DOHH2 (cell line): Measurements from ENCODE around the gene USPL1.

Experiments
- H3F3A ChIP-seq: fragments of 200-600 bp; sonication (generic), shearing (Covaris generic); 2 replicates; pipeline ENCODE4 v1.6.0; 2016; ENCODE audit warnings: antibody characterized with exemption, mild to moderate bottlenecking; ENCODE audit not compliant: control insufficient read depth, insufficient read depth
- H3K27ac ChIP-seq: fragments of 200-600 bp; sonication (generic); 2 replicates; pipeline ENCODE4 v1.5.1; 2014; ENCODE audit warnings: low read depth, mild to moderate bottlenecking, low read length, moderate library complexity
- H3K27me3 ChIP-seq: fragments of 200-600 bp; sonication (generic); 2 replicates; pipeline ENCODE4 v1.6.1; 2014; ENCODE audit warnings: mild to moderate bottlenecking, low read length, mixed read lengths; ENCODE audit not compliant: control insufficient read depth
- H3K36me3 ChIP-seq: fragments of 200-600 bp; sonication (generic); 2 replicates; pipeline ENCODE4 v1.6.1; 2014; ENCODE audit warnings: mild to moderate bottlenecking, low read length, moderate library complexity, mixed read lengths; ENCODE audit not compliant: control insufficient read depth
- H3K4me1 ChIP-seq: fragments of 200-600 bp; sonication (generic); 2 replicates; pipeline ENCODE4 v1.6.1; 2014; ENCODE audit warnings: mild to moderate bottlenecking, low read length, mixed read lengths; ENCODE audit not compliant: control insufficient read depth
- H3K4me2 ChIP-seq: fragments of 200-600 bp; sonication (generic); 2 replicates; pipeline ENCODE4 v1.6.0; 2014; ENCODE audit warnings: mild to moderate bottlenecking, low read length, moderate library complexity
- H3K4me3 ChIP-seq: fragments of 200-600 bp; sonication (generic); 2 replicates; pipeline ENCODE4 v1.5.1; 2014; ENCODE audit warnings: mild to moderate bottlenecking, low read length, mixed read lengths
- H3K79me2 ChIP-seq: fragments of 200-600 bp; sonication (generic); 2 replicates; pipeline ENCODE4 v1.6.1; 2014; ENCODE audit warnings: mild to moderate bottlenecking, low read length, mixed read lengths; ENCODE audit not compliant: control insufficient read depth
- H3K9me2 ChIP-seq: fragments of 200-600 bp; sonication (generic); replicated peaks from 2 replicates; pipeline ENCODE4 v1.6.1; 2014; ENCODE audit warnings: mild to moderate bottlenecking, low read length, mixed read lengths; ENCODE audit not compliant: control insufficient read depth
- H3K9me3 ChIP-seq: fragments of 200-600 bp; sonication (generic); 2 replicates; pipeline ENCODE4 v1.6.1; 2014; ENCODE audit warnings: antibody characterized with exemption, low read length, mixed read lengths; ENCODE audit not compliant: control insufficient read depth, insufficient read depth
- H4K20me1 ChIP-seq: fragments of 200-600 bp; sonication (generic); 2 replicates; pipeline ENCODE4 v1.6.0; 2014; ENCODE audit warnings: low read depth, mild to moderate bottlenecking, antibody characterized with exemption, low read length, moderate library complexity; ENCODE audit not compliant: control insufficient read depth, insufficient read depth
- CTCF ChIP-seq: fragments of 200-600 bp; sonication (generic); IDR thresholded peaks from one replicate; pipeline ENCODE4 v1.5.1; 2014; ENCODE audit warnings: antibody characterized with exemption, mild to moderate bottlenecking, low read depth, low read length; ENCODE audit not compliant: poor library complexity, severe bottlenecking
- EZH2phosphoT487 ChIP-seq: fragments of 200-600 bp; sonication (generic); IDR thresholded peaks from 2 replicates; pipeline ENCODE4 v1.6.1; 2017; ENCODE audit warnings: borderline replicate concordance, mild to moderate bottlenecking, antibody characterized with exemption, low read length, moderate library complexity, mixed read lengths

USPL1 gene

GRCh38 chr13:30629527-30629926 lies 11.8 kb downstream of the USPL1 start:
- no peaks in the 10 kb centered on the region for H3K9me3 ChIP-seq
- peaks cover 97% of the 10 kb centered on the region for H3K79me2 ChIP-seq
- H3K4me2 ChIP-seq: no peak overlapping the region
- no peak overlapping the region for H3K27ac ChIP-seq
- peaks cover 30% of the 10 kb centered on the region for H3K4me1 ChIP-seq
- peaks cover 7% of the 10 kb centered on the region; the same call in 1 of the 2 replicates for H4K20me1 ChIP-seq
- peaks cover 8% of the 10 kb centered on the region; the same call in 1 of the 2 replicates for H3F3A ChIP-seq
- peaks cover 80% of the 10 kb centered on the region for H3K36me3 ChIP-seq
- H3K9me2 ChIP-seq: no peaks in the 10 kb centered on the region
- H3K27me3 ChIP-seq: no peaks in the 10 kb centered on the region
- no peak overlapping the region for H3K4me3 ChIP-seq
- TF ChIP-seq CTCF (no peak), EZH2phosphoT487 (no peak)

GRCh38 chr13:30633861-30634260 lies 16.1 kb downstream of the USPL1 start:
- H3K4me2 ChIP-seq: no peak overlapping the region
- H3K36me3 ChIP-seq: peaks cover 89% of the 10 kb centered on the region
- peaks cover 8% of the 10 kb centered on the region for H3K4me1 ChIP-seq
- H3K27me3 ChIP-seq: no peaks in the 10 kb centered on the region
- H3K27ac ChIP-seq: no peak overlapping the region
- TF ChIP-seq CTCF: no peak
- no peak for TF ChIP-seq EZH2phosphoT487
- H3K4me3 ChIP-seq: no peak overlapping the region
- H3K9me3 ChIP-seq: no peaks in the 10 kb centered on the region
- H3K79me2 ChIP-seq: peaks cover 94% of the 10 kb centered on the region
- peaks cover 11% of the 10 kb centered on the region; the same call in 1 of the 2 replicates for H4K20me1 ChIP-seq
- no peaks in the 10 kb centered on the region for H3K9me2 ChIP-seq
- H3F3A ChIP-seq: no peaks in the 10 kb centered on the region

- Histone ChIP-seq H3K4me2 (no peak overlapping the region), H3K79me2 (peaks cover 90% of the 10 kb centered on the region), H3K27me3 (no peaks in the 10 kb centered on the region), H4K20me1 (peaks cover 11% of the 10 kb centered on the region; the same call in 1 of the 2 replicates), H3F3A (no peaks in the 10 kb centered on the region), H3K9me2 (no peaks in the 10 kb centered on the region), H3K4me1 (peaks cover 8% of the 10 kb centered on the region), H3K36me3 (peaks cover 86% of the 10 kb centered on the region), H3K4me3 (no peak overlapping the region), H3K27ac (no peak overlapping the region), H3K9me3 (no peaks in the 10 kb centered on the region)
- TF ChIP-seq CTCF (no peak), EZH2phosphoT487 (no peak)
Observed at GRCh38 chr13:30634838-30635237, 17.1 kb downstream of the USPL1 start.
